A673 (cell line): ENCODE results near the gene CCDC13. TPM values are rescaled to one million over a fixed set of nuclear protein-coding genes. Genes with fewer than 3 reads are reported as not detected.

ENCODE experiments used
- BruUV-seq: library from RNA; stranded (reverse); fragments of 400-500 nt; replicated peaks from 2 replicates; lab custom pipeline; 2021; lab: Mats Ljungman, UMichigan
- CTCF ChIA-PET: fragments of 300-600 bp; sonication (Branson Sonifier 250); formaldehyde crosslinking; loops from one replicate; lab custom pipeline; 2022; ENCODE audit warnings: antibody characterized with exemption; lab: Charles Lee
- POLR2A ChIA-PET: fragments of 300-600 bp; sonication (Branson Sonifier 250); formaldehyde crosslinking; loops from one replicate; lab custom pipeline; 2022; ENCODE audit warnings: antibody characterized with exemption; ENCODE audit not compliant: low non-redundant PET; lab: Charles Lee
- DNase-seq: peaks from one replicate; pipeline ENCODE4 v3.0.0-alpha.2; 2015; ENCODE audit warnings: low spot score
- H3K27ac ChIP-seq: fragments of 200-600 bp; sonication (generic); 2 replicates; pipeline ENCODE4 v1.5.1; 2016; ENCODE audit warnings: mixed run types, low read depth, mild to moderate bottlenecking, mixed read lengths, antibody characterized with exemption, low read length; ENCODE audit not compliant: poor library complexity, severe bottlenecking
- H3K27me3 ChIP-seq: fragments of 200-600 bp; sonication (generic); replicated peaks from 2 replicates; pipeline ENCODE4 v1.6.1; 2017; ENCODE audit warnings: mixed run types, low read depth, mild to moderate bottlenecking, mixed read lengths, antibody characterized with exemption, low read length; ENCODE audit not compliant: insufficient read depth, poor library complexity
- H3K36me3 ChIP-seq: fragments of 200-600 bp; sonication (generic); 2 replicates; pipeline ENCODE4 v1.6.1; 2016; ENCODE audit warnings: mixed run types, mild to moderate bottlenecking, mixed read lengths, antibody characterized with exemption, low read length; ENCODE audit not compliant: insufficient read depth, poor library complexity, severe bottlenecking
- H3K4me1 ChIP-seq: fragments of 200-600 bp; sonication (generic); 2 replicates; pipeline ENCODE4 v1.6.1; 2017; ENCODE audit warnings: mixed run types, mild to moderate bottlenecking, mixed read lengths, antibody characterized with exemption, low read length; ENCODE audit not compliant: insufficient read depth, poor library complexity, severe bottlenecking
- H3K4me3 ChIP-seq: fragments of 200-600 bp; sonication (generic); 2 replicates; pipeline ENCODE4 v1.5.1; 2016; ENCODE audit warnings: low read depth, mixed run types, mild to moderate bottlenecking, mixed read lengths, low read length; ENCODE audit not compliant: poor library complexity, severe bottlenecking
- H3K9me3 ChIP-seq: fragments of 200-600 bp; sonication (generic); 2 replicates; pipeline ENCODE4 v1.6.1; 2016; ENCODE audit warnings: mixed run types, low read depth, mild to moderate bottlenecking, mixed read lengths, antibody characterized with exemption, low read length; ENCODE audit not compliant: poor library complexity, severe bottlenecking
- CTCF ChIP-seq: fragments of 300-800, 200-600 bp; sonication (generic); conservative IDR thresholded peaks from 2 replicates; pipeline ENCODE4 v1.5.1; 2017; ENCODE audit warnings: low read depth, mild to moderate bottlenecking, antibody characterized with exemption, low read length, moderate library complexity, mixed read lengths
- EZH2 ChIP-seq: fragments of 200-600 bp; sonication (generic); IDR thresholded peaks from 2 replicates; pipeline ENCODE4 v1.6.1; 2017; ENCODE audit warnings: borderline replicate concordance, low read depth, mild to moderate bottlenecking, mixed read lengths, antibody characterized with exemption, low read length; ENCODE audit not compliant: poor library complexity, severe bottlenecking
- intact Hi-C: fragments of 100-400 bp; cut with micrococcal nuclease; formaldehyde crosslinking; loops from one replicate; pipeline ENCODE4 v1.10.0; 2022; ENCODE audit not compliant: unreplicated experiment
- total RNA-seq: library from RNA; stranded (reverse); gene quantifications from 2 replicates; pipeline ENCODE4 v1.2.3, GENCODE V29; 2021

The CCDC13 gene
- total RNA-seq, 1 experiment from 2014 or later = not detected

- DNase-seq = no peak
- POLR2A ChIA-PET = no interaction called here
Measured at GRCh38 chr3:42729404-42730145, 43.5 kb downstream of the CCDC13 start.

GRCh38 chr3:42728668-42729364 lies 44.2 kb downstream of the CCDC13 start:
- no peaks in the 10 kb centered on the region for H3K36me3 ChIP-seq
- ChIA-PET POLR2A (no interaction called here), CTCF (no interaction called here)
- BruUV-seq = no TSS peak
- intact Hi-C loops = no loop called here
- no peaks in the 10 kb centered on the region for H3K4me1 ChIP-seq
- H3K27me3 ChIP-seq = no peaks in the 10 kb centered on the region
- H3K27ac ChIP-seq = no peak overlapping the region
- TF ChIP-seq CTCF (no peak), EZH2 (no peak)
- no peaks in the 10 kb centered on the region for H3K9me3 ChIP-seq
- no peak for DNase-seq
- H3K4me3 ChIP-seq = no peak overlapping the region

More at GRCh38 chr3:42729404-42730145, 43.5 kb downstream of the CCDC13 start:
- Histone ChIP-seq H3K36me3 (no peaks in the 10 kb centered on the region), H3K27me3 (no peaks in the 10 kb centered on the region), H3K9me3 (no peaks in the 10 kb centered on the region), H3K4me1 (no peaks in the 10 kb centered on the region), H3K27ac (no peak overlapping the region), H3K4me3 (no peak overlapping the region)
- BruUV-seq = no TSS peak
- TF ChIP-seq EZH2 (no peak), CTCF (no peak)
- CTCF ChIA-PET = no interaction called here
- intact Hi-C loops = no loop called here

- CTCF ChIA-PET = no interaction called here
- H3K27me3 ChIP-seq = no peaks in the 10 kb centered on the region
- TF ChIP-seq CTCF (no peak), EZH2 (no peak)
- no TSS peak for BruUV-seq
- H3K27ac ChIP-seq = no peak overlapping the region
- no peaks in the 10 kb centered on the region for H3K9me3 ChIP-seq
- H3K4me1 ChIP-seq = no peaks in the 10 kb centered on the region
- intact Hi-C loops = no loop called here
- H3K36me3 ChIP-seq = no peaks in the 10 kb centered on the region
- no peak for DNase-seq
- POLR2A ChIA-PET = no interaction called here
- no peak overlapping the region for H3K4me3 ChIP-seq
Measured at GRCh38 chr3:42728056-42728455, 45.0 kb downstream of the CCDC13 start.
